AML-193 (cell line): Measurements from ENCODE around the gene INMT.
A peak's percentile ranks its signal among the peaks of the same experiment; 100 is the strongest.

ENCODE experiments used
- DNase-seq, 2 experiments: peaks; one replicate each; lab custom pipeline; 2025; lab: John Stamatoyannopoulos, UW

Gene INMT

DNA sequence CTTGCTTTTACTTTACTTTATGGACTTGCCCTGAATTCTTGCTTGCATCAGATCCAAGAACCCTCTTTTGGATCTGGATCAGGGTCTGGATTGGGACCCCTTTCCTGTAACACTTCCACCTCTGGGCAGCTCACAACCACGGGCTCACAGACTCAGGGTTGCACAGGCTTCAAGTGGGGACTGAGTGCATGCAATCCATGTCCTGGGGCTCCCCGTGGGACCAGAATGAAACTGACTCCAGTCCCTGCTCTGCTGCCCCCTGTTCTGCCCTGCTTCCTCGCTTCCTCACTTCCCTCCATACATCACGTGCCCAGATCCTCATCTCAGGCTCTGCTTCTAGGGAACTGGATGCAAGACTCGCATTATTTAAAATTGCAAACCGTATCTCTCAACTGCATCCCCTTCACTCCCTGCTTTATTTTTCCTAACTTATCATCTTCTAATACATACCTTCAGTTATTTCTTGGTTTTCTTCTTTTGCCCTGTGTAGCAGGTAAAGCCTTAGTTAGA, 23.3 kb upstream of the INMT start:
- DNase-seq = no peak

DNA sequence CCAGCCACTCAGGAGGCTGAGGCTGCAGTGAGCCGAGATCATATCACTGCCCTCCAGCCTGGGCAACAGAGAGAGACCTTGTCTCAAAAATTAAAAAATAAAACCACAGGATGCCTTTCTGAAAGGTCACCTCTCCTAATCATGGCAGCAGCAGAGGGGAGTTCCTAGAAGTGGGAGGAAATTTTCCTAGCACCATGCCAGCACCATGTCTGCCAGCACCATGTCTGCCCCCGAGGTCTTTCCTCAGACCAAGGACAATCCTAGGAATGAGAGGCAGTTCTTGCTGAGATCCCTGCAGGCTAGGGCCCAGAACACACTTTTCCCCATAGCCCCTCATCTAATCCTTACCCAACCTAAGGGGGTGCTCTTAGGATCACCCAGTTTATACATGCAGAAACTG, 22.3 kb upstream of the INMT start:
- DNase-seq = no peak

DNA sequence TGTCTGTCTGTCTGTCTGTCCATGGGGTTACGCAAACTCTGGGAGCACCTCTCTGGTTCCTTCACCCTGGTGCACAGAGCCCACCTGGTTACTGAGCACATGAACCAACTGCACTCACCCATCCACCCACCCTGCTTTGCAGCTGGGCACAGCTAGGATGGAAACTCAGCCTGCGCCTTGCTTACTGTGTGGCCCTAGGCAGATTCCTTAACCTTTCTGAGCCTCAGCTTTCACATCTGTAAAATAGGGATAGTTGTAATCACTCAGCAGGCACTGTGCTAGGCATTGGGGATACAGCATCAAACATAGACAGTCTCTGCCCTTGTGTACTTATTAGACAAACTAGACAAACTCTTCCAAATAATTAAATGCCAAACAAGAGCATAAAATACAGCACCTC, 21.8 kb upstream of the INMT start:
- DNase-seq = no peak

- no peak for DNase-seq
Observed at GRCh38 chr7:30730996-30731395, 20.9 kb upstream of the INMT start.

DNA sequence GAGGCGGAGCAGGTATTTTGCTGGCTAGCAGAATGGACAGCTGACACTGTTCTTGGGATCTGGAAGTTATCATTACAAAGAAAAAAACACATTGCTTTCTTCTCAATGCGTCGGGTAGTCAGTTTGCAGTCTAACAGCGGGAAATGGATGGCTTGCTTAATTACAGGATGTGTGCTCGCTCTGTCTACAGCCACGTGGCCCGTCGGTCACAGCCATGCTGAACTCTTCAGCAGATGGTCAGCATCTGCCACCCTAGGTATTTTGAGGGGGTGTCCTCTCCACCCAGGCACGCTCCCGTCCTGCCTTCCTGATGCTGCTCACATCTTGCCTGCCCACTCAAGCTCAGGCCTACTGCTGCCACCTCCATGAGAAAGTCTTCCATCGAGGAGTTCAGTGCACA, 20.4 kb upstream of the INMT start:
- no peak for DNase-seq

- no peak for DNase-seq
Observed at GRCh38 chr7:30732606-30733005, 19.3 kb upstream of the INMT start.

DNA sequence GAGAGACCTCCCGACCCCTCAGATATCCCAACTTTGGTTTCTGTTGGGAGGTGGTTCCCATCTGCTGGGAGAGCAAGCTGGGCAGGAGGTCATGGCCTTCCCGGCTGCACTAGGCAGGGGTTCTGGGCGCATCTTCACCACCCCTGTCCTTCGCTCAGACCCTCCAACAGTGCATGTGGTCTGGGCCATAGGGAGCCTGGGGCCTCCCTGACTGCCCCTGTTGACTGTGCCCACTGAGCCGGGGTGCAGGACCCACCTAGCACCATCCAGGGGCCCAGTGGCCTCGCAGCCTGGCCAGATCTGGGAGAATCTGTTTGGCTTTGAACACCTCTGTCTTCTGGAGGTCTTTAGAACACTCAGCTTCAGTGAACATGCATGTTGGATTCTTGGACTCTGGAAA, 18.7 kb upstream of the INMT start:
- no peak for DNase-seq

DNA sequence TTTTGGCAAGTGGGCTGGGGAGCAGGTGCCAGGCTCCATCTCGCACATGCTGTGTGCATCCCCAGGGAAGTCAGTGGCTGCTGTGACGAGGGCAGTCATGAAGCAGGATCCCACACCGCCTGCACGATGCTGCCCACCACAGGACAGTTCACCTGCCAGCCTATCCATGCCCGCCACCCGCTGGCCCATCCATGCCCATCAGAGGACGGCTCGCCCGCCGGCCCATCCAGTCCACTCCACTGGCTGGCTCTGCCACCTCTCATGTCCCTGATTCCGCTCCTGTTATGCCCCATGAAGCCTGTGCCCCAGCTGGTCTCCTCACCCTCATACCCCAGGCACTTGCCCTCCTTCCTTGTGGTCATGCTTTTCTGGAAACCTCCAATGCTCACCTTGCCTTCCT, 18.2 kb upstream of the INMT start:
- DNase-seq = no peak

DNA sequence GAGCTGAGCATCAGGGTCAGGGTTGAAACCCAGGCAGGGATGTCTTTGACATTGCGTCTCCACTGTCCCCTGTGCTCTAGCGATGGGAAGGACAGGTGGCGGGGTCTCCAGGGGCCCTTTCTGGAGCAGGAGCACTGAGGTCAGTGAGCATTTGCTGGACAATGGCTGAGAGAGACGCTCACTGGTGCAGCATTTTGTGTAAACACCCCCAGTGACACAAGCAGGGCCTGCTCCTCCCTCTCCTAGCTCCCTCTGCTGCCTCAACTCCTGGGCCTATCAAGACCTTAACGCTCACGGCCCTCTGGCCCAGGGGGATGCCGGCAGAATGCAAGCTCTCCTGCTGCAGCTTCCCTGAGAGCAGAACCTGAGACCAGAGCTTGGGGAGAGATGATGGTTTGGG, 17.4 kb upstream of the INMT start:
- DNase-seq = no peak

DNA sequence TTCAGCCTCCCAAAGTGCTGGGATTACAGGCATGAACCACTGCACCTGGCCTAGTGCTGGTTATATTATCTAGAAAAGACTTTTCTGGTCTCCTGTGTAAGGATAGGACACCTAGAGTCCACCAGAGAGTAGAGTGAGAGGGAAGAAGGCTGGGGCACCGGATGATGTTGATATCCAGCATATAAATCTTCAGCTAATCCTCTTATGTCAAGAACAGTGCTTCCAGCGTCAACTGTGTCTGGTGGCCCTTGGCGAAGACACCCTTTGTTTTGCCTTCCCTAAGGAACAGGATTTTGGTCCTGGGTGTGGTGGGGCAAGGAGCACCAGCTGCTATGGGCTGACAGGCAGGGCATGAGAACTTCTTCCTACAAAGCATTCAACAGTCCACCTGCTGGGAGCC, 16.3 kb upstream of the INMT start:
- no peak for DNase-seq

DNA sequence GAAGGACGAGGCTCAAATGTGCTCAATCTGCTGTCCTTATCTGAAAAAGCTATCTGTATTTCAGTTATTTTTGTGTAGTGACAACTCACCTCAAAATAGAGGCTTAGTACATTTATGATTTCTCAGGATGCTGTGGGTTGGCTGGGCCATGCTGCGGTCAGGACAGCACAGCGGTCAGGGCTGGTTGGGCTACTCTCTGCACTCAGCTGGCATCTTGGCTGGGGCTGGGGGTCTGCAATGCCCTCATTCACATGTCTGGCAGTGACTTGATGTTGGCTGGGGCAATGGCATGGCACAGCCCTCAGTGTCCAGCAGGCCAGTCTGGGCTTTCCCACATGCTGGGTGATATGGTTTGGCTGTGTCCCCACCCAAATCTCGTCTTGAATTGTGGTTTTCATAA, 15.6 kb upstream of the INMT start:
- DNase-seq = no peak

GRCh38 chr7:30738026-30738915, 13.7 kb upstream of the INMT start:
- DNase-seq = no peak

GRCh38 chr7:30739691-30740090, 12.2 kb upstream of the INMT start:
- DNase-seq = no peak

DNA sequence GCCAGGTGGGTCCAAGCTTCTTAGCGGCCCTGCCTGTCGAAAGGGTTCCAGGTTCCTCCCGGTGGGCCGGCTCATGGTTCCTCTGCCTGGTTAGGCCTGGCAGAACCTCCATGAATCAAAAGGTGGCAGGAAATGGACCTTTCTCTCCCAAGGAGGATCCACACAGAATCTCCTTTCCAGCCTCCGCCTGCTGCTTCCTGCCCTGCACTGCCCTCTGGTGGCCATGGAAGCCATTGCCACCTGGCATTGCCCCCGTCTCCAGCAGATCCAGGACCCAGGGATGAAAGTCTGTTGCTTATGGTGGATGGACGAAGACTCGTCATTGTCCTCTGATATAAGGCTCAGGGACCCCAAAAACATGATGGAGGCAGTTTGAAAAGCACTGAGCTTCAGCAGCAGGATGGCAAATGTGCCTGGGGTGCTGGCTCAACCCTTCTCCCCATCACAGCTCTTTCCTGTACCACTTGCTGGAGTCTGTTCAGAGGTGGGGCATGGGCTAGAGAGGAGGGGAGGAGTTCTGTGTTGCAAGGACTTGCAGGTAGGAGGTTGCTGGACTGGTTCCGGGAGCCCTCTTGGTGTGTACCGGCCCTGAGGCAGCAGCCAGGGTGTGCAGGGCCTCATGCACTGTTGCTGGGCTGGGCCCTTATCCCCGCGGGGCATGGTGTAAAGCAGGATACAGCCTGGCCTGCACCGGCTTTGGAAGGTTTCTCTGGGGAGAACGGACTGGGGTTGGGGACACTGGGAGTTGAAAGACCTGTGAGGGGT, 11.3 kb upstream of the INMT start:
- peak; percentile 19 to 38 for DNase-seq

DNA sequence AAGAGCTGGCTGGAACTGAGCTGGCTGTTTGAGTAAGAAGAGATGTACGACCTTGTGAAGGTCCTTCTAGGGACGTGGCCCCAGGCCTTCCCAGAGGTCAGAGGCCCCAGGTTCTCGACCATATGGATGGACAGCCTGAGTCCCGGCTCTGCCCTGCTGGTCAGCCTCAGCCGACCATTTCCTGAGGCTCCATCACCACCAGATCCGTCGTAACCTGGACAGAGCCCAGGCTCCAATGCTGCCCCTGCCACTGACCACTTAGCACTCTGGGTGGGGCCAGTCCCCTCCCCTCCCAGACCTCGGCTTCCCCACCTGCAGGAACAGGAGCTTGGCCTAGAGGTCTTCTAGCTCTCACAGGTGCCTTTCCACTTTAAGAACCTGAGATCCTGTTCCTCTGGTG, 10.6 kb upstream of the INMT start:
- DNase-seq = no peak

DNA sequence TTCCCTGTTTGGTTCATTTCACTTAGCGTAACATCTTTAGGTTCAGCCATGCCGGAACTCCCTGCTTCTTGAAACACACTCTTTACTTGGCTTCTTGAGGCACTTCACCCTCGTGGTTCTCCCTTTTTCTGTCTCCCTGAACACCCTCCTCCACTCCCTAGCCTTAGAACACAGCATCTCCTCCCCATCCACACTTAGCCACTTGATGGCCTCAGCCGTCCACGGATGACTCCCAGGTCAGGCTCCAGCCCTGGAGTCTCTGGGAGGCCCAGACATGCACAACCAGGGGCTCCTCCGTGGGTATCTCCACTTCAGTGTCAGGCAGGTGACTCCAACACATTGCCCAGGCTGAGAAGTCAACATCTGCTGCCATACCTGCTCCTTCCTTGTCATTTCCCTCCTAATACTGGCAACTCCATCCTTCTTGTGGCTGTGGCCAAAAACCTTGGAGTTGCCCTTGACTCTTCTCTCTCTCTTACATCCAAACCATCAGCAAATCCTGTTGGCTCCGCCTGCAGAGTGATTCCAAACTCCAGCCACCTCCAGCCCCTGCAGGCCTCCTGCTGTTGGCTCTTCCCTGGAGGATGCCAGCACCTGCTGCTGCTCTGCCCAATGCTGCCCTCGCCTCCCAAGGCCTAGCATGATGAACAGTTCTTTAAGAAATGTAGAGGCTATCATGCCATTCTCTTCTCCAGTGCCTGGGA, 8.4 kb upstream of the INMT start:
- DNase-seq = no peak

GRCh38 chr7:30744075-30744417, 7.9 kb upstream of the INMT start:
- DNase-seq = no peak

DNA sequence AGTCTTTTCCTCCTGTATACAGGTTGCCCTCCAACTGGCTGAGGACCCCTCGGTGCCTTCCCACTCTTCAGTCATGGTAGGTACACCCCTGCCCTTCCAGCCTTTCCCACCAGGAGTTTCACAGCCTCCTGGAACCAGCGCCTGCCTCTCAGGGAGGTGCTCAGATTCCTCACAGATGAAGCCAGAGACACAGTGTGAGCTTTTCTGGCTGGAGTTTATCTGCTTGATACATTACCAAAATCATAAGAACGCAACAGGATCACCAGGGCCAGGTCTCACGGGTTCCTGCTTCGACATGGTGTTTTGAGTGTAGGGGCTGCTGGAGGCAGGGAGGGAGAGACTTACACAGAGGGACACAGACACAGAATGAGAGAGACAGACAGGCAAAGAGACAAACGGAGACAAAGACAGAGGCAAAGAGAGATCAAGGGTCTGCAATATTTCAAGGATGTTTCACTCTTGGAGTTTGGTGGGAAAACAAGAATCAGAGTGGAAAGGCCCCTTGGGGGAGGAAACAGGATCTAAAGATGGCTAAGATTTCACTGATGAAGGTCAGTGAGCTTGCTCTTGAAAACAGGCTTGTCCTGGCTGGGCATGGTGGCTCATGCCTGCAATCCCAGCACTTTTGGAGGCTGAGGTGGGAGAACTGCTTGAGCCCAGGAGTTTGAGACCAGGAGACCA, 6.5 kb upstream of the INMT start:
- no peak for DNase-seq

- DNase-seq = no peak
Observed at GRCh38 chr7:30750010-30750409, 1.9 kb upstream of the INMT start.

DNA sequence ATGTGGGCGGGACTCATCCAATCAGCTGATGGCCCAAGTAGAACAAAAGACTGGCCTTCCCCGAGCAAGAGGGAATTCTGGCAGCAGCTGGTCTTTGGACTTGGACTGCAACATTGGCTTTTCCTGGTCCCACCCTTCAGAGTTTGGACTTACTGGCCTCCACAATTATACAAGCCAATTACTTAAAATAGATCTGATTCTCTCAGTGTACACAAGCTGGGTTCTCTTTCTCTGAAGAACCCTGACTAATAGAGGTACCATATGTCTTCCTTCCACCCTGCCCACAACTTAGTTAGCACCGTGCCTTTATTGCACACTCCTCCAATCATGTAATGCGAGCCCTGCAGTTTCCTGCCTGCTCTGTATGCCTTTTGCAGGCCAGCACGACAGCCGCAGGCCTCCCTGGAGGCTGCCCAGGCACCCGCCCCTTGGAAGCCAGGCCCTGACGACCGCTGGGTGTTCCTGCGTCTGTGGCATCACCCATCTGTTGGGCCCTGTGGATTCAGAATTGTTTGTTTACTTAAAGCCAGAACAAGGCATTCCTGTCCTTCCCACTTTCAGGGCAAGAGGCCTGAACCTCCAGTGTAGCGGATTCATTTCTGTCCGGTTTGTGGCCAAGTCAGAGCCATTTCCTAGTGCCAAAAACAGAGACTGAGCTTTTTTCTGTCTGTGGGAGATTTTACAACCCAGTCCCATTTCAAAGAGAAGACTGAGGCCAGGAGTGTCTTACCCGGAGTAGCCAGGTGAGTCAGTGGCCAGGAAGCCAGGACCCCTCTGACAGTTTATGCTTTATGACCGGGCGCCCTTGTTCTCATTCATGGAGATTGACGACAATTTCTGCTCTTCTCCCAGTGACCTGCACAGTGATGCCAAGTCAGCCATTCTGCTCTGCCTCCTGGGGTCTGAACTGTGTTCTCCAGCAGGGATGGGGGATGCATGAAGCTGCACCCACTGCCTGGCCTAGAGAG, 968 bp upstream of the INMT start:
- DNase-seq = no peak

- no peak for DNase-seq
Observed at GRCh38 chr7:30752484-30752883, 549 bp downstream of the INMT start.
